T follicular helper cell (primary cell): Measurements from ENCODE around the gene BTF3.

Experiments
- DNase-seq: peaks from one replicate; pipeline ENCODE4 v3.0.0-alpha.2; 2020; ENCODE audit warnings: low read depth

The BTF3 gene

DNA sequence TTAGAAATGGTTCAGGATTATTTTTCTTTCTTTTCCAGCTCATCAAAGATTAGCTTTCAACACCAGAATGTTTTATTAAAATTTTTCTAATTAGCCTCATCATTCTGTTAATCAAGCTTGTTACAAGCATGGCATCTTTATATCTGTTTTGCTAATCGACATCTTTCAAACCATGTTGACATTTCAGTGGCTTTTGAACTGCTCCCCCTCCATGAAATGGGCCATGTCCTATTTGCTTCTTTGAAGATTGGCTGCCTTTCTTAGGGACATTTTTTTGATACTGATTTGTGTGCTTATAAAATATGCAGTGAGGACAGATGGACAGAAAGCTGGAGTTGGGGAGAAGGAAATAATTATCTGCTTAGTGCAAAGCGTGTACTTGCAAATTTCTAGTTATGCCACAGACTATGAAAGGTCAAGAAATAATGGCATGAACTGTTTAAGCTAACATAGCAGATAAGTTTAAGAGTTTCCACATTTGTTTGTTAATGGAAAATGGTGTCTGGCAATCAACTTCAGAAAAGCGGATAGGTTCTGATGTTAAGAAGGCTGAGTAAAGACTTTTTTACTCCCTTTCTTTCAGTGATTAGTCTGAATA lies 27.5 kb downstream of the BTF3 start:
- DNase-seq, result no peak

- no peak for DNase-seq
These were observed 30.0 kb downstream of the BTF3 start for GRCh38 chr5:73528248-73528647.

- DNase-seq, result no peak
These were observed 30.8 kb downstream of the BTF3 start for GRCh38 chr5:73529081-73529480.

DNA sequence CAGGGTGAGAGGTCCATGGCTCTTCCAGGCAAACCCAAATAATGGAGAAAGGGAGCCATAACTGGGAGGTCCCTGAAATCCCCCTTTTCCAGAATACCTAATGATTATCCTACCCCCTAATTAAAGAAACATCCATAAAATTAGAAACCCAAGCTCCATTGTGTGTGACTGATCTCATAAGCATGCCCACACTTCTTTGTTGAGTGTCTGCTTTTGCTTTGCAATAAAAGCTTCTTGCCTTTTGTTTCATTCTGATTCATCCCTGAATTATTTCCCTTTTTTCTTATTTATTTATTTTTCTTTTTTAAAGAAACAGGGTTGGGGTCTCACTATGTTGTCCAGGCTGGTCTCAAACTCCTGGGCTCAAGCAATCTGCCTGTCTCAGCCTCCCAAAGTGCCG lies 33.1 kb downstream of the BTF3 start:
- DNase-seq, result no peak

- no peak for DNase-seq
These were observed 34.0 kb downstream of the BTF3 start for GRCh38 chr5:73532195-73532594.

DNA sequence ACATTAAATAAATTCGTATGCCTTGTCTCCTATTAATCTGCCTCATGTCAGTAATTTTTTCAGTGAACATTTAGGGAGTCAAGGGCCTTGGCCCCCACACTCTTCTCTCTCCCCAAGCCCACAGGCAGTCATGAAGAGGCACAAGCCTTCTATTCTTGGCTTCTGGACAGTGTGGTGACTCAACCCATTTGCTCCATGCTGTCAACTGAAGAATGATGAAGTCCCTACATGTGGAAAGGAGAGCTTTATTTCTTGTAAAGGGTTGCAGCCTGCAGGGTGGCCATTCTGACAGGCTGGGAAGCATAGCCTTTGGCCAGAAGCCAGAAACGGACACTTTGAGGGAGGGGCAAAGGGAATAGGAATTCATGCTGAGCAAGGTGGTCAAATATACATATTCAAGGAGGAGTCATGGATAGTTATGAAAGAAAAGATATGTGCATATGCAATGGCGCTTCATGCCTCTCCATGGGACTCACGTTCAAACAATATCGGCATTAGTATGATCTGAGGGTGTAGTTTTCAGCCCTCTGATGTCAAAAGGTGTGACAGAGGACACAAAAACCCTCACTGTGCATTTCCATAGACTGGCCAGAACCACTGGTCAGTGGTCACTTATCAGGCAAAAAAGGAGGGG lies 35.9 kb downstream of the BTF3 start:
- DNase-seq, result no peak

GRCh38 chr5:73534971-73535370 lies 36.7 kb downstream of the BTF3 start:
- DNase-seq, result no peak

DNA sequence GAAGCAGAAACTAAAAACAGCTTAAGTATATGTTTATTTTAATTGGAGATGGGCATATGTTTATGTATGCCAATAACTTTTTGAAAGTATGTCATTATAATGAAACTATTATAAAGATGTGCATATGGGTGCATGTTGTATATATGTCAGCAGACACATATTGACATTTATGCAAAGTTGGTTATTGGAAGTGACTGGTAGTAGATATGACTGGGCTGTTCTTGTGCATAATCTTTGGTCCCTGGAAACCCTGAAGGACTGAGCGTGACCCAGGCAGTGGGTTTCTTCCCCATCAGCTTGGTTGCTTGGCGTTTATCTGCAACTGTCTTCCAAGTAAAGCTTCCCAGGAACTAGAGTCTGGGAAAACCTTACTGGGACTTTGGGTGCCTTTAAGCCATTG lies 41.5 kb downstream of the BTF3 start:
- no peak for DNase-seq

GRCh38 chr5:73540192-73540591 lies 42.0 kb downstream of the BTF3 start:
- no peak for DNase-seq

DNA sequence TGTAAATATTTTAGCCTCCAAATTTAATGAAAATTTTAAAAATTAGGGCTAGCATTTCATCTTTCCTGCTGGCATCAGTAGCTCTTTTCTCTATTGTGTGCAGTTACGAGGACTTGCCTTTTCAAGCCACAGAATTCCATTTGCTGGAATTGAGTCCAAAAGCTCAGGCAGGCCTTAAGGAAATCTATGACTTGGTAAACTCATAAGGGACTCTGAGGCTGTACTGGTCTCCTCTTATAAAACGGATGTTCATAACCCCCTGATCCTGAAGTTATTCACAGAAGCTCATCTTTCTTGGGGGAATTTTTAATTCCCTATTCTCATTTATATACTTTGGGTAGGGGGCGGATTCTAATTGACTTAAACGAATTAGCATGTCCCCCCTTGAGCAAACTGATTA lies 43.8 kb downstream of the BTF3 start:
- DNase-seq, result no peak

DNA sequence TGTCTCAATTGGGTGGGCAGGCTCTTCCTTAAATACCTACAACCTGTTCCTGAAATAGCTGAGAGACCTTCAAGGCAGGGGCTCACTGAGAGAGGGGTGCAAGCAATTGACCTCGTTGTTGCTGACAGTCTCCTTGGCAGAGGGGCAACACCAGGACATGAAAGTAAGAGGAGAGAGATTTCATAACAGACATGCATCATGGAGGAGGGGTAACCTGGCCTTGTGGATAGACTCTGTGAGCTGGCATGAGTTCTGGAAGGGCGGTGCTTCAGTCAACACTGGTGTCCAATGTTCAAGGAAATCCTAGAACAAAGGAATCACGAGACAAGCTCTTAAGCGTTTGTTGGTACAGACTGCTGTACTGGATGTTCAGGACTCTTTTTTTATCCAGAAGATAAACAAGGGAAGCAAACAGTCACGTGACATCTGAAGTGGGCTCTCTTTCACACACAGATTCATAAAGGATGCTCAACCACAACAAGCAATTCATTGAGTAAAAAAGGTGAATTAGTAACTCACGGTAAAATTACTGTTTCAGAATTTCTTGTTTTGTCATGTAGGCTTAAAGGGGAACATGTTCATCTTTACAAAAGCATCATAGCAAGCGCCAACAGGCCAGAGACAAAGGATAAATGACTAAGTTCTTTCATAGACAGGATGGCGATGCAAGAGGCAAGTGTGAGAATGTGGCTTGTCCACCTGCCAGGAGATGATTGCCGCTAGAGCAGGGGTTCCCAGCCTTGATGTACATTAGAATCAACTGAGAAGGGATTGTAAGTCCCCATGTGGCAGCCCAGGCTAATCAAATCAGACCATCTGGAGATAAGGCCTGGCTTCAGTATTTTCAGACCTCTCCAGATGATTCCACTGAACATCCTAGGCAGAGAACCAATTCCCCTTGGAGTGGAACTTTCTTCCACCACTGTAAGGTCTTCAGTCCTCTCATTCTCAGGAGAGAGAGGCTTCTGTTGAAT lies 46.5 kb downstream of the BTF3 start:
- DNase-seq, result no peak

- no peak for DNase-seq
These were observed 47.1 kb downstream of the BTF3 start for GRCh38 chr5:73545403-73545779.

- DNase-seq, result no peak
These were observed 51.8 kb downstream of the BTF3 start for GRCh38 chr5:73550016-73550415.

DNA sequence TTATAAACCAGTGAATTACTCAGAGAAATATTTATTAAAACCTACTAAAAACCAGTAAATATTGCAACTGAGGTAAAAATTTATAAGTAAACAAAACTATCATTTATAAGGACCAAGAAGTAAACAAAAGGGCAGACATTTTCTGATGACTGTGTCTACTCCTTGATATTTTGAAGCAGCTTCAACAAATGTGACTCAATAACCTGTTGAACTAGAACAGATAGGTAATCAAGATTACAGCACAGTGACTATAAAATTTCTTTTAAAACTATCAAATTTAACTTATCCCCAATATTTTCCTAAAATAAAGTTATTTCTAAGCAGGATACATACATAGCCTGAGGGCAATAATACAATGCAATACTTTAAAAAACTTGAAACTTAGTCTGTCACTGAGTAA lies 54.4 kb downstream of the BTF3 start:
- DNase-seq, result no peak
